ENCODE measurements around the gene BEGAIN.

The BEGAIN gene

GRCh38 chr14:100608064-100608463, 20.8 kb upstream of the BEGAIN start:
- ChIA-PET POLR2A (no interaction called here), CTCF (no interaction called here)
- H3K4me3 ChIP-seq (ENCODE audit: low read depth, low read length): no peak overlapping the region
- no peak for DNase-seq (ENCODE audit: low read depth, low spot score)
- no peak for TF ChIP-seq CTCF (IDR thresholded peaks at IDR 0.05; ENCODE audit: insufficient read depth, low read length, missing control alignments)

GRCh38 chr14:100607611-100607956, 20.4 kb upstream of the BEGAIN start:
- ChIA-PET POLR2A (no interaction called here), CTCF (interaction anchor here (0.8 kb wide), 1 partner anchor 222 kb away, joined by 3 read pairs; no protein-coding TSS in a partner anchor)
- TF ChIP-seq CTCF (IDR thresholded peaks at IDR 0.05; ENCODE audit: insufficient read depth, low read length, missing control alignments): no peak
- H3K4me3 ChIP-seq (ENCODE audit: low read depth, low read length): no peak overlapping the region
- no peak for DNase-seq (ENCODE audit: low read depth, low spot score)

- TF ChIP-seq CTCF (IDR thresholded peaks at IDR 0.05; ENCODE audit: insufficient read depth, low read length, missing control alignments): no peak
- no peak for DNase-seq (ENCODE audit: low read depth, low spot score)
- H3K4me3 ChIP-seq (ENCODE audit: low read depth, low read length): no peak overlapping the region
- CTCF ChIA-PET: interaction anchor here (0.8 kb wide), 1 partner anchor 222 kb away, joined by 3 read pairs; no protein-coding TSS in a partner anchor
- POLR2A ChIA-PET: no interaction called here
These were observed 19.7 kb upstream of the BEGAIN start for GRCh38 chr14:100606687-100607610.

GRCh38 chr14:100605706-100606686, 18.8 kb upstream of the BEGAIN start:
- H3K4me3 ChIP-seq (ENCODE audit: low read depth, low read length): no peak overlapping the region
- CTCF ChIA-PET: interaction anchor here (0.6 kb wide), 1 partner anchor 9 kb away, joined by 3 read pairs; no protein-coding TSS in a partner anchor
- TF ChIP-seq CTCF (IDR thresholded peaks at IDR 0.05; ENCODE audit: insufficient read depth, low read length, missing control alignments): no peak
- no peak for DNase-seq (ENCODE audit: low read depth, low spot score)
- POLR2A ChIA-PET: no interaction called here

GRCh38 chr14:100605230-100605629, 18.0 kb upstream of the BEGAIN start:
- H3K4me3 ChIP-seq (ENCODE audit: low read depth, low read length): no peak overlapping the region
- no peak for TF ChIP-seq CTCF (IDR thresholded peaks at IDR 0.05; ENCODE audit: insufficient read depth, low read length, missing control alignments)
- ChIA-PET POLR2A (no interaction called here), CTCF (interaction anchor here (1.1 kb wide), 1 partner anchor 47 kb away, joined by 3 read pairs; no protein-coding TSS in a partner anchor)
- DNase-seq (ENCODE audit: low read depth, low spot score): no peak
